RWPE1 (cell line): ENCODE data around the gene CD3D.

Experiments
- CTCF ChIA-PET: fragments of 350-600 bp; sonication (Branson Sonifier 250); formaldehyde crosslinking; extraction: SDS; loops from one replicate; lab custom pipeline; 2021; lab: Yijun Ruan, JAX
- POLR2A ChIA-PET: fragments of 400-600 bp; formaldehyde crosslinking; extraction: SDS; loops from one replicate; lab custom pipeline; 2020; ENCODE audit warnings: antibody characterized with exemption; ENCODE audit not compliant: low non-redundant PET; lab: Yijun Ruan, JAX
- DNase-seq: peaks from one replicate; pipeline ENCODE4 v3.0.0; 2012; ENCODE audit warnings: low spot score
- H3K27ac ChIP-seq: fragments of 450-650 bp; 2 replicates; pipeline ENCODE4 v1.5.1; 2017
- TF ChIP-seq, protein P1 (sequence below): fragments of 450-650 bp; conservative IDR thresholded peaks from 2 replicates; pipeline ENCODE4 v1.5.1; 2017; ENCODE audit warnings: low read depth, mild to moderate bottlenecking

Gene CD3D

DNA sequence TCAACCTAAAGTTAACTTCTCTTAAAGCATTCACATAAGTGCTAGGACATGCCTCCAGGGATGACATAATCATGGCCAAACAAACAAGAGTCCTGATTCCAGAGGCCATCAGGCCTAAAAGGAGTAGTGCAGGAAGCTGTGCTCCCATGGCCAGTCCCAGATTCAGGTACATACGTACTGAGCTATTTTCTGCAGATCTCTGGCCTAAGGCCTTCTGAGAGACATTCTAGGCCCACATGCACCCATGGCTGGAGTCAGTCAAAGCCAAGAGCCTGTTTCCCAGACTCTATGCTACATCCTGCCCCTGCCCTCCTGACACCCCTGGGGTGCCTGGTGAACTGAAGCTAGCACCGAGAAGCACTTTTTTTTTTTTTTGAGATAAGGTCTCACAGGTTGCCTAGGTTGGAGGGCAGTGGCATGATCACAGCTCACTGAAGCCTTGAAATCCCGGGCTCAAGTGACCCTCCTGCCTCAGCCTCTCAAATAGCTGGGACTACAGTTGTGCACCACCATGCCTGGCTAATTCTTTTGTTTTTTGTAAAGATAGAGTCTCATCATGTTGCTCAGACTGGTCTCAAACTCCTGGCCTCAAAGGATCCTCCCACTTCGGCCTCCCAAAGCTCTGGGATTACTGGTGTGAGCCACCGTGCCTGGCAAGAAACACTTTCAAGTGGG lies 553 bp downstream of the CD3D start:
- H3K27ac ChIP-seq: no peak overlapping the region
- TF ChIP-seq, protein P1, sequence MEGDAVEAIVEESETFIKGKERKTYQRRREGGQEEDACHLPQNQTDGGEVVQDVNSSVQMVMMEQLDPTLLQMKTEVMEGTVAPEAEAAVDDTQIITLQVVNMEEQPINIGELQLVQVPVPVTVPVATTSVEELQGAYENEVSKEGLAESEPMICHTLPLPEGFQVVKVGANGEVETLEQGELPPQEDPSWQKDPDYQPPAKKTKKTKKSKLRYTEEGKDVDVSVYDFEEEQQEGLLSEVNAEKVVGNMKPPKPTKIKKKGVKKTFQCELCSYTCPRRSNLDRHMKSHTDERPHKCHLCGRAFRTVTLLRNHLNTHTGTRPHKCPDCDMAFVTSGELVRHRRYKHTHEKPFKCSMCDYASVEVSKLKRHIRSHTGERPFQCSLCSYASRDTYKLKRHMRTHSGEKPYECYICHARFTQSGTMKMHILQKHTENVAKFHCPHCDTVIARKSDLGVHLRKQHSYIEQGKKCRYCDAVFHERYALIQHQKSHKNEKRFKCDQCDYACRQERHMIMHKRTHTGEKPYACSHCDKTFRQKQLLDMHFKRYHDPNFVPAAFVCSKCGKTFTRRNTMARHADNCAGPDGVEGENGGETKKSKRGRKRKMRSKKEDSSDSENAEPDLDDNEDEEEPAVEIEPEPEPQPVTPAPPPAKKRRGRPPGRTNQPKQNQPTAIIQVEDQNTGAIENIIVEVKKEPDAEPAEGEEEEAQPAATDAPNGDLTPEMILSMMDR: no peak
- ChIA-PET POLR2A (no interaction called here), CTCF (no interaction called here)
- no peak for DNase-seq

DNA sequence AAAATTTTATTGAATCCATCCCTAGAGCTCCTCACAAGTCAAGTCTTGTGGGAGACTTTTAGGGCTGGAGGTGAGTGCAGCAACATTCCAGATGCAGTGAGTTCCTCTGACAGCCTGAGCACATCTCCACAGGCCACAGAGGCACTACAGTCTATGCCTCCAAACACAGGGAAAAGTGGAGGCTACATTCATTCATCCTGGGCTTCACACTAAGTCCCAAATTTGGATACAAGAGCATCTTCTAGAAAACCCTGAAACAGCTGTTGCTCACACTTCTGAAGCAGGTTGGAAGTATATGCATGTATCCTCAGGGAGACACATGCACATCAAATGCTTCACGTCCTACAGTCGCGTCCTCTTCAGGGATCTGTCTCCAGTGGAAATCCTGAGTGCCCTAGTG lies 1.2 kb downstream of the CD3D start:
- TF ChIP-seq, protein P1: no peak
- ChIA-PET POLR2A (no interaction called here), CTCF (no interaction called here)
- no peak for DNase-seq
- H3K27ac ChIP-seq: no peak overlapping the region

DNA sequence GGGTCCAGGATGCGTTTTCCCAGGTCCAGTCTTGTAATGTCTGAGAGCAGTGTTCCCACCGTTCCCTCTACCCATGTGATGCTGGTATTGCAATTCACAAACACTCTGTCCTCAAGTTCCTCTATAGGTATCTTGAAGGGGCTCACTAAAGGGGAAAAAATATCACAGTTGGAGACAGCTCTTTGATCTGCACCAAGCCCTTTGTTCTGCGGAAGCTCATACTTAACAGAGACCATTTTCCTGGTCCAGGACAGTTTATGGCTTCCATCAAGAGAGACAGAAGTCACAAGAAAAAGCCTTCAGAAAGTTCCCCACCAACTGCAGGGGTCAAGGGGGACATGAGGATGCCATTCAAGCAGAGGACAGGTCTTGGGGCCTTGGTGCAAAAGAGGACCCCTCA lies 2.1 kb downstream of the CD3D start:
- no peak for DNase-seq
- H3K27ac ChIP-seq: no peak overlapping the region
- POLR2A ChIA-PET: no interaction called here
- TF ChIP-seq, protein P1: no peak
- CTCF ChIA-PET: no interaction called here

DNA sequence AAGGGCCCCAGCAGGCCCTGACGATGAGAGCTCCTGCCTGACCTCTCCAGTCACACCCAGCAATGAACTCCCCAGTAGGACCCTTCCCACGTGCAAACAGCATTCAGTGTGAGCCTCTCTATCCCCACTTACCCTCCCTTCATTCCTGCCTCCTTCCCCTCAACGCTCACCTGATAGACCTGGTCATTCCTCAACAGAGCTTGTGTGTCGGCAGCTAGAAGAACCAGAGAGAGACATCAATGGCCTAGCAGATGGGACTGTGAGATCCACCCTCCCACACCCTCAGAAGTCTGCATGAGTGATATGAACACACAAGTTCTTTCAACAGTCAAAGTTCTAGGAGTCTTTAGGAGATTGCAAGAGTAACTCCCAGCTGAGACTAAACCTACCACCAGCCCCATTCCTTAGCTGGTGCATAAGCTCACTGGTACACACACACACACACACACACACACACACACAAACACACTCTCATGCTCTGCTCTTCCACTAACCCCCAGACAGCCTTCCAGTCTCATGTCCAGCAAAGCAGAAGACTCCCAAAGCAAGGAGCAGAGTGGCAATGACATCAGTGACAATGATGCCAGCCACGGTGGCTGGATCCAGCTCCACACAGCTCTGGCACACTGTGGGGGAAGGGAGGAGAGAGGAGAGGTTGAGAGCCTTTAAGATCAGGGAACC lies 3.1 kb downstream of the CD3D start:
- TF ChIP-seq, protein P1: no peak
- no peak for DNase-seq
- no peak overlapping the region for H3K27ac ChIP-seq
- POLR2A ChIA-PET: no interaction called here
- CTCF ChIA-PET: interaction anchor here (0.6 to 1.2 kb wide), 3 partner anchors 8 to 157 kb away, joined by 3 read pairs; no protein-coding TSS in a partner anchor

DNA sequence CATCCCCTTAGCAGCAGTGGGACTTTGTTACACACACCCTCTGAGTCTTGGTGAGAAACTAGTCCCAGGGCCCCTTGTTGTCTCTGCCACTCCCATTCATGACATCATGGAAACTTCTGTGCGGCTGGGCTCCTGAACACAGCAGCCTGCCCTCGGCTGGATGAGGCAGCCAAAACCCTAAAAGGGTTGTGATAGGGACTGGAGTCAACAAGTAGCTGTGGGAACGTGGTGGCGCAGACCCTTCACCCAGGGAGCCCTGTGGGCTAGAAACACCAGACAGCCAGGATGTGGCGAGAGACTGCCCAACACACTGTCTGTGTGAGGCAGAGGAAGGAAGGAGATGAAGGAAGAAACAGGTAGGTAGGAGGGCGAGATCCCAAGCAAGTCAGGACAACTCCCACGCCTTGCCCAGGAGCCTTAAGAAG lies 3.9 kb downstream of the CD3D start:
- ChIA-PET POLR2A (no interaction called here), CTCF (interaction anchor here (0.7 to 1.2 kb wide), 3 partner anchors 9 to 41 kb away, joined by 3 to 6 read pairs (median 3); no protein-coding TSS in a partner anchor)
- DNase-seq: no peak
- TF ChIP-seq, protein P1: no peak
- no peak overlapping the region for H3K27ac ChIP-seq

DNA sequence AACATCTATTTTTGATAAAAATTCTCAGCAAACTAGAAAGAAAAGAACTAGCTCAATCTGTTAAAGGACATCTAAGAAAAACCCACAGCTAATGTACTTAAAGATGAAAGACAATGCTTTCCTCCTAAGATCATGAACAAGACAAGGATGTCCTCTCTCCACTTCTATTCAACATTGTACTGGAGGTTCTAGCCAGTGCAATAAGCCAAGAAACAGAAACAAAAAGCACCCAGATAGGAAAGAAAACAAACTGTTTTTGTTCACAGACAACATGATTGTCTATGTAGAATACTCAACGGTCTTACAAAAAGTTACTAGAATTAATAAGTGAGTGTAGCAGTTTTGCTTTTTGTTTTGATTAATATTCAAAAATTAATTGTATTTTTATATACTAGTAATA lies 7.8 kb downstream of the CD3D start:
- POLR2A ChIA-PET: no interaction called here
- CTCF ChIA-PET: no interaction called here
- TF ChIP-seq, protein P1: no peak
- no peak for DNase-seq
- H3K27ac ChIP-seq: no peak overlapping the region
